GM12891 (cell line): ENCODE results near the gene AQP9.

Source experiments
- PAX5 ChIP-seq: IDR thresholded peaks from 2 replicates; pipeline ENCODE4 v1.6.1; 2011; ENCODE audit warnings: low read length, moderate library complexity, mild to moderate bottlenecking; ENCODE audit not compliant: insufficient read depth, severe bottlenecking
- POLR2A ChIP-seq: IDR thresholded peaks from 2 replicates; pipeline ENCODE4 v1.6.1; 2011; ENCODE audit warnings: low read depth, low read length, control low read depth
- POLR2AphosphoS5 ChIP-seq: IDR thresholded peaks from 2 replicates; pipeline ENCODE4 v1.6.1; 2011; ENCODE audit warnings: low read depth, low read length, control low read depth
- POU2F2 ChIP-seq: IDR thresholded peaks from 2 replicates; pipeline ENCODE4 v1.6.1; 2011; ENCODE audit warnings: low read depth, mild to moderate bottlenecking, control low read depth, low read length, moderate library complexity
- SPI1 ChIP-seq: IDR thresholded peaks from 2 replicates; pipeline ENCODE4 v1.6.1; 2011; ENCODE audit warnings: low read depth, low read length, control low read depth
- TAF1 ChIP-seq: IDR thresholded peaks from 2 replicates; pipeline ENCODE4 v1.6.1; 2011; ENCODE audit warnings: low read depth, low read length, control low read depth

DNA sequence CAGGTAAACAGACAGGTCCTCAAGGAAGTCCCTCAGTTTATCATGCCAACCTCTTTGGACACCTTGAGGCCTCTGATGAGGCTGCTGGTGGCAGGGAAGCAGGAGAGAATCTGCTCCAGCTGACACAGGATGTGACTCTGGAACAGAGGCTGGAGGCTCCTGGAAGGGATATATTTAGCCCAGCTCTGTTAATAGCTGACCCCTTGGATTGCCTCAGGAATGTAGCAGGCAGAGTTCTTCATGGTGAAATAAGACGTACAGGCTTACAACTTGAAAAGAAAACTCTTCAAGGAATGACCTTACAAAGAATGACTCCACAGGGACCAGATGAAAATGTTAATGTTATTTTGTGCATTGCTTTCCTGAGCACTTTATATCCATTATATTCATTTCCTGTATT, 90.5 kb downstream of the AQP9 start:
- TF ChIP-seq POLR2A (no peak), POU2F2 (no peak), TAF1 (no peak), SPI1 (no peak), POLR2AphosphoS5 (no peak), PAX5 (no peak)
